NCI-H510A treated with DMSO at 0.1 percent for 48 hours (cell line): Measurements from ENCODE around the gene FXYD6.
"Not testable (repeated sequence)": the region's sequence is repeated elsewhere in the genome, so short reads cannot be mapped to it uniquely, and the experiment has no call there.

Experiments used
- DNase-seq: peaks from one replicate; lab custom pipeline; 2025; lab: John Stamatoyannopoulos, UW

The FXYD6 gene

DNA sequence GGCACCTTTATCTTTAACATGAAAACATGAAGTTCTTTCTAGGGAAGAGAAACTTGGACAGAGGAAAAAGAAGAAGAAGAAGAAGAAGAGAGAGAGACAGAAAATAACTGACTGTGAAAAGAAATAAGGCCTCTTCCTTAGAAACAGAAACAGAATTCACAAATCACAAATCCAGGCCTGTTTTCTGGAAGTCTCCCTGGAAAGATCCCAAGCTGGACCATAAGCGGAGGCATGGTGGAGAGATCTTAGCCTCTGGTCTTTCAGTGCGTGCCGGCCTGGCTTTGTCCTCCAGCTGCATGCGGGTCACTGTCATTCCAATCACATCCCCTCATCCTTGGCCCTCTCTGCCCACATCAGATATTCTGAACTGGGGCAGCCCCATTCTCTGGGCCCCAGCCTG, 6.9 kb downstream of the FXYD6 start:
- DNase-seq: no peak

GRCh38 chr11:117868815-117869561, 7.5 kb downstream of the FXYD6 start:
- DNase-seq: peak; percentile 59

DNA sequence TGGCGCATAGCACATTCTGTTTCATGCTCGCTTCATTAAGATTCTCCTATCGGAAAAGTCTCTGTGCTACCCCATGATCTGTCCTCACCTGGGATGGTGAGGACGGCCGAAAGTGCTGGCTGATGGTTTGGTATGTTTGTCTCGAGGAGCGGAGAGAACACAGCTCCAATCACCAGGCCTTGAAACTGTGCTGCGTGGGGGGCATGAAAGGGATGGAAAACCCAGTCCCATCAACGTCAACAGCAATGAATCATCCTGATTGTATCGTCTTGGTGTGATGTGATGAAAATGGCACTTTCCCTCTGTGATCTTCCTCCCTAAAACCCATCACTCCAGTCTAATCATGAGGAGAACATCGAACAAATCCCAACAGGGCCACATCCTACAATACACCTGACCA, 8.4 kb downstream of the FXYD6 start:
- no peak for DNase-seq

- no peak for DNase-seq
Measured at GRCh38 chr11:117866526-117866925, 9.9 kb downstream of the FXYD6 start.

DNA sequence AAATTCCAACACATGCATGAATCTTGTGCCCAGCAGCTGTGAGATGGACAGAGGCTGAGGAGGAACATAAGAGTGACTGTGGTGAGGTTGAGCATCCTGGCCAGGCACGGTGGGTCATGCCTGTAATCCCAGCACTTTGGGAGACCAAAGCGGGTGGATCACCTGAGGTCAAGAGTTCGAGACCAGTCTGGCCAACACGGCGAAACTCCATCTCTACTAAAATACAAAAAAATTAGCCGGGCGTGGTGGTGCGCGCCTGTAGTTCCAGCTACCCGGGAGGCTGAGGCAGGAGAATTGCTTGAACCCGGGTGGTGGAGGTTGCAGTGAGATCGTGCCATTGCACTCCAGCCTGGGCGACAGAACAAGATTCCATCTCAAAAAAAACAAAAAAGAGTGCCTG, 10.9 kb downstream of the FXYD6 start:
- not testable (repeated sequence) for DNase-seq

- no peak for DNase-seq
Measured at GRCh38 chr11:117863383-117863782, 13.1 kb downstream of the FXYD6 start.

GRCh38 chr11:117862753-117863152, 13.7 kb downstream of the FXYD6 start:
- DNase-seq: no peak

DNA sequence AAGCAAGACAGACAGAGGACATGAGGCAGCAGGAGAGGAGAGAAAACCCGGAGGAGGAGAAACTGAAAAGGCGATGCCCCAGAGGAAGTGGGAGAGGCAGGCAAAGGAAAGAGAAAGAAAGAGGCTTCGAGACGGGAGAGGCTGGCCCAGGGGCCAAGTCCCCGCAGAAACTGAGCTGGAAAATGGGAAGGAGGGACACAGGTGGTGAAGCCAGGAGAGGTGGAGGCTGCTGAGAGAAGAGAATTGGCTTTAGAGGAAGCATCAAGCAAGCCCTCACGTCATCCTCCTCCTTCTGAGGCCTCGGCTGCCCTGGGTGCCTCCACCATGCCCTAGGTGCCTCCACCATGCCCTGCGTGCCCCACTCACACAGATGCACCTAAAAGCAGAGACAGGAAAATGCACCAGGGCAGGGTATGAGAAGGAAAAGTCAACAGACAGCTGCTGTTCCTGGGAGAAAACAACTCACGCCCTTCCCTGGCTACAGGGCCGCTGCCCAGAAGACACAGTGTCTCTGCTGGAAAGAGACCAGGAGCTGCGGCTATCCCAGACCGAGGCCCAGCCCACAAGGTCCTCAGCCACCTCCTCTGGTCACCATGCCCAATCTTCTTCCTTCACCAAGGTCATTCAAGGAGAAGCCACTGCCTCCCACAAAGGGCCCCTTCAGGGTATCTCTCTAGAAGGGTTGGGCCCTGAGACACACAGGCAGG, 14.3 kb downstream of the FXYD6 start:
- no peak for DNase-seq

DNA sequence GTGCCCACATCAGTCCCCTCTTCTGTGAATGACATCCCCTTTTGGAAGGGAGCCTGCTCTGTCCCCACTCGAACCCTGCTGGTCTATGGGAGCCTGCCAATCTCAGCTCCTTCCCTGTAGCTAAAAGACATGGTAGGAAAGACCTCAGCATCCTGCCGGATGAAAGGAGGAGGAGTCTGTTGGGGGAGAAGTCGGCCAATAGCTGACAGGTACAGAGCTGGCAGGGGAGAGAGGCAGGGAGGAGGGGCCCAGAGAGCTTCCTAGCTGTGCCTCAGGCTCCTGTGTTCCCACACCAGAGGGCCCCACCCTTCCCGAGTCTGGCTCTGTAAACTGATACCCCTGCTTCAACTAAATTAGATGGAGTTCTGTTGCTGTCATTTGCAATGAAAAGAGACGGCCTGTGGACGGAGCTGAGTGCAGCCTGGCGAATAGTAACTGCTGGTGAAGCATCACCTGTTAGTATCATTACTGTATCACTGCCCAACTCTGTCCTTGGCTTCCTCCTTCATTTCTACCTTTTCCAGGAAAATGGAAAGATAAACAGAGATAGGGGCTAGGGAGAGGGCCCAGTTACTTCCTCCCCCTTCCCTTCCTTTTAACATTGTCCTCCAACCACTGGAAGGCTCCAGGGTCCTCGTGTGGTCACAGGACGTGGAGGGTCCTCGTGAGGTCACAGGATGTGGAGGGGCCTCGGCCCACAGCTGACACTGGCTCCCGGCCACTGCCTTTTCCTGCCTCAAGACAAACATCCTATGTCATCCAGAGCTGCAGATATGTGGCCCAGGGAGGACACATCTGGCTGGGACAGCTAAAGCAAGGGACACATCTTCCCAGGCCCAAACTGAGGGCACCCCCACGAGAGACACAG, 15.1 kb downstream of the FXYD6 start:
- DNase-seq: peak; percentile 97

DNA sequence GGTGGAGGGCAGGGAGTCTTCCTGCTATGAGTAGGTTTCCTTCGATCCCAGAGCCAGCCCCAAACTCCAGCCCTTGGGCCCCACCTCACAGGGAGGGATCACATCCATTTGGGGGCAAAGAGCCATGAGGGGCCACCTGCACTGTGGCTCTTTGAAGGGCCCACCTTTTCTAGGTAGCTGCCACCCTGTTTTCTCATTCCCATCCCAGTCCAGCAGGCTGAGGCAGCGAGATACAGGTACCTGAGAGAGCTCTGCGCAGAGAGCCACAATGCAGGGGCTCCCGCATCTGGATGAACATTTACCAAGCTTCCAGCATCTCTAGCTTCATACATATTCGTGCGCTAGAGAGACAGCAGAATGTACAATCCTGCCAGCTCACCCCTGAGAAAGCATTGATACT, 16.3 kb downstream of the FXYD6 start:
- no peak for DNase-seq

- DNase-seq: no peak
Measured at GRCh38 chr11:117859488-117860112, 16.9 kb downstream of the FXYD6 start.

- no peak for DNase-seq
Measured at GRCh38 chr11:117859061-117859460, 17.4 kb downstream of the FXYD6 start.

DNA sequence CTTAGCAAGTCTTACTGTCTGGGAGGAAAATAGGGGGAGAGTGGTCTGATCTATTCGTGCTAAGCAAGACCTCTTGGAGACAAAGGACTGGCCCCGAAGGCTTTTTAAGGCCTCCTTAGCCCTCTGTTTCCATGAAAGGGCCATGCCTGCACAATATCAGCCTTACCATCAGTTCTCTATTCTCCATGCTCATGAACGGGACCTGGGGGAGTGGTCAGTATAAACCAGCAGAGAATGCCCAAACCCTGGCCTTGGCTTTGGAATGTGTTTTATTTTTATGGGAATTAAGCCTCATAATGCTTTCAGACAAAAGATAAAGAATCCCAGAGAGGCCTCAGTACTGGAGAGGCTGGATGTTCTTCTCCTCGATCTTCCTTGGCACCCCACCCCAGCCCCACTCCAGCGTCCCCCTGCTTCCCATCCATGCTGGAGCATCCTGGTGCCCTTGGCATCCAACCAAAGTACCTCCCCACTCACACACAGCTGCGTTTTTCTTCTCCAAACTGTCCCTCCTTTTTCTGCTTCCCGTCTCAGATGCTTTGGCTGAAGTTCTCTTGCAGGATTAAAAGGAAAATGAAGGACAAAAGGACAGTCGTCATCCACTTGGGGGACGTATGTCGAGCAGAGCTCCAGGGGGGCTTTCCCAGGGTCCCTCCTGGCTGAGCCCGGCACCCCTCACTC, 18.6 kb downstream of the FXYD6 start:
- DNase-seq: no peak

GRCh38 chr11:117855912-117856651, 20.4 kb downstream of the FXYD6 start:
- no peak for DNase-seq

DNA sequence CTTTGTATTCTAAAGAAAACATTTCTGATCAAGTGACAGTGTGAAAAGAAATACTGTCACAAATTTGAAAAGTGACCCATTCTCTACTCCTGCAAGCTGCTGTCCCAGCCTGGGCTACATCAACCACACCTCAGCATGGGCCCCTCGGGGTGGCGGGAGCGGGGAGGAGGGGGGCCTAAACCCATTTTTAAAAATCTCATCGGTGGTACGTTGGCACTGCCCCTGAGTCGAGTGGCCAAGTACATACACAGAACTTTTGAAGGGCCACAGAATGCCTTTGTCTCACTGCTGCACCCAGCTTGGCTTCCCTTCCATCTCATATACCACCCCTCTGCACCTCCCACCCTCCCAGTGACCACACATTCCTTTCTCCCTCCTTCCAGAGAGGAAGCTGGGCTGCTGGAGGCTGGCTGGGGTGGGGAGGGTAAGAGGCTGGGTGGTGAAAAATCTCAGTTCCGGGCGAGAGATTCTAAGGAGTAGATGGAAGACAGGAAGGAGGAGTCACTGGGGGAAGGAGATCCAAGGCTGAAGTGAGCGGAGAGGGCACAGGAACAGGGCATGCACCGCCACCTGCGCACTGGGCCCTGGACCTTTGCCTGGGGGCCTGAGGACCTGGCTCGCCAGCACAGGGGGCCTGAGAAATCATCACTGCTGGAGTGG, 21.1 kb downstream of the FXYD6 start:
- no peak for DNase-seq

DNA sequence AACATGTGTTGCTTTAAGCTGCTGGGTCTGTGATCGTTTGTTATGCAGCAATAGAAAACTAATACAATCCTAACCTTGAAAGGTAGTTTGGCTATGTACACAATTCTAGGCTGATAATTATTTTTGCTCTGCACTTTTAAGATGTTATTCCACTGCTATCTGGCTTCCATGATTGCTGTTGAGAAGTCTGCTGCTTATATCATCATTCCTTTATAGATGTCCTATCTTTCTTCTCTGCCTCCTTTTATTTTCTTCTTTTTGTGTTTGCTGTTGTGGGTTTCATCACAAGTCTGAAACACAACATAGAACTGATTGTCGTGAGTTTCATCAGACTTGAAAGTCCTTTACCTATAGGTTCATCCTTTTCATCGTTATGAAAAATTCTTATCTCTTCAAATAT, 24.1 kb downstream of the FXYD6 start:
- no peak for DNase-seq

- DNase-seq: no peak
Measured at GRCh38 chr11:117851852-117852251, 24.6 kb downstream of the FXYD6 start.

DNA sequence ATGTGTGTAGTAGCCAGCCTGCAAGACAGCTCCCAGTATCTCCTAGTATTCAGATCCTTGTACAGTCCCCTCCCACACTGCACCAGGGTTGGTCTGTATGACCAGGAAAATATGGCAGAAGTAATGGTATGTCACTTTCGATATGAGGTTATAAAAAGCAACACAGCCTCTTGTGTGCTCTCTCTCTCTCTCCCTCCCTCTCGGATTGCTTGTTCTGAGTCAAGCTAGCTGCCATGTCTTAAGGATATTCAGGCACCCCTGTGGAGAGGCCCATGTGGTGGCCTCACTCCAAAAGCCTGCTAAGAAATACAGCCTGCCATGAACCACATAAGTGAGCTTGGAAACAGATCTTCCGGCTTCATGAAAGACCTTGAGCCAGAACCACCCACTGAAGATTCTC, 25.4 kb downstream of the FXYD6 start:
- DNase-seq: no peak

GRCh38 chr11:117849781-117850414, 26.6 kb downstream of the FXYD6 start:
- no peak for DNase-seq
